Effector memory CD4-positive, alpha-beta T cell (primary cell): ENCODE measurements around the gene FGF9.

Experiments
- DNase-seq, 3 donors: peaks; one replicate each; pipeline ENCODE4 v3.0.0-alpha.2; 2020
- H3K27ac ChIP-seq: 2 replicates; pipeline ENCODE4 v1.7.0; 2013; ENCODE audit warnings: mild to moderate bottlenecking, low read length, moderate library complexity; ENCODE audit not compliant: insufficient read depth, poor library complexity, severe bottlenecking
- H3K27me3 ChIP-seq: replicated peaks from 2 replicates; pipeline ENCODE4 v1.7.0; 2013; ENCODE audit warnings: mild to moderate bottlenecking, low read length; ENCODE audit not compliant: insufficient read depth, control insufficient read depth, poor library complexity, severe bottlenecking
- H3K36me3 ChIP-seq: 2 replicates; pipeline ENCODE4 v1.7.0; 2013; ENCODE audit warnings: mild to moderate bottlenecking, low read length, moderate library complexity; ENCODE audit not compliant: control insufficient read depth, insufficient read depth
- H3K4me1 ChIP-seq: 2 replicates; pipeline ENCODE4 v1.7.0; 2013; ENCODE audit warnings: low read length, mild to moderate bottlenecking; ENCODE audit not compliant: control insufficient read depth, insufficient read depth, poor library complexity, severe bottlenecking
- H3K4me3 ChIP-seq: 2 replicates; pipeline ENCODE4 v1.7.0; 2013; ENCODE audit warnings: low read length, low read depth, mild to moderate bottlenecking; ENCODE audit not compliant: insufficient read depth, poor library complexity, severe bottlenecking
- H3K9me3 ChIP-seq: 2 replicates; pipeline ENCODE4 v1.7.0; 2013; ENCODE audit warnings: mild to moderate bottlenecking, low read length, moderate library complexity; ENCODE audit not compliant: control insufficient read depth

FGF9 gene

DNA sequence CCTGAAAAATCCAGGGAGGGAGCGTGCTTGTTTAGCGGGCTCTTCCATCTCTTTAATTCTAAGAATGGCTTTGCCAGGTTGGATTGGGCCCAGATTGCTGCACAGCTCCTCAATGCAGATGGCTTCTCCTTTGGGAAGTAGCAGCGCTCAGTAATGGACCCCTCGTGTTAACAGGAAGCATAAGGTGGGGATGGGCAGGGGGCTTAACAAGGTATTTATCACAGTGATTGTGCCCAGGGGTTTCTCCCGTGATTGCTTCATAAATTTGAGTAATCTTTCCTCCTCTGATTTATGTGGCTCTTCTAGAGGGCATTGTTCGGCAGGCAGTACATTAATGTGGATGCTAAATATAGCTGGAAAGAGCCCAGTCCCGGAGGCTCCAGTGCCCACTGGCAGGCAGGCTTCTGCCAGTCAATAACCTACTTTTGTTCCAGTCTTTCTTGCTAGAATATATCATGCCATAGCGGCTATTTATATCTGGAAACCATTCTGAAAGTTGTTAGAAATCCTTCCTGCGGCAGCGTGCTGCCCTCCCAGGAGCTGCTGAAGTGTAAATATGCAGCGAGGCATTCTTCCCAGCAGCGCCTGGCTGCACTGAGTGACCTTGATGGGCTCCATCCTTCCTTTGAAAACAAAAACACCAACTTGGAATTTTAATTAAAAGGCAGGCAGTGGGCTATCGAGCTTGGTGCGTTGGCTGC lies 65.0 kb downstream of the FGF9 start:
- Histone ChIP-seq H3K27me3 (peaks cover 3% of the 10 kb centered on the region), H3K9me3 (no peaks in the 10 kb centered on the region), H3K27ac (no peak overlapping the region), H3K4me1 (no peaks in the 10 kb centered on the region), H3K4me3 (no peak overlapping the region), H3K36me3 (no peaks in the 10 kb centered on the region)
- DNase-seq, result no peak

DNA sequence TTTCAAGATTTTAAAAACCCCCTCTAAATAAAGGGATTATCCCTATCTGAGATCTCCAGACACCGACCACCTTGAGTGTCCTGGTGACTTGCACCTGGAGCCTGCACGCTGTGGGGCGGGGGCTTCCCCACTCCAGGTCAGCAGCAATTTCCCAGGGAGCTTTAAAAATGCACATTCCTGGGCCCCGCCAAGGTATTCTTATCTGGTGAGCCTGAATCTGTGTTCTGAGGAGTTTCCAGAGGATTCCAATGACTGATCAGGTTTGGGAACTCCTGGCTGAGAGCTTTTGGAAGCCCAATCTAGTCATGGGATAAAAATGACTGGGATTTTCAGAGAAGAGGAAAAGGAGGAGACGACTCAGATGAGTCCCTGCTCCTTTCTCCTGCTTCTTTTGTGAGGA lies 66.1 kb downstream of the FGF9 start:
- DNase-seq, result no peak
- Histone ChIP-seq H3K9me3 (no peaks in the 10 kb centered on the region), H3K36me3 (no peaks in the 10 kb centered on the region), H3K27me3 (peaks cover 3% of the 10 kb centered on the region), H3K27ac (no peak overlapping the region), H3K4me1 (no peaks in the 10 kb centered on the region), H3K4me3 (no peak overlapping the region)

DNA sequence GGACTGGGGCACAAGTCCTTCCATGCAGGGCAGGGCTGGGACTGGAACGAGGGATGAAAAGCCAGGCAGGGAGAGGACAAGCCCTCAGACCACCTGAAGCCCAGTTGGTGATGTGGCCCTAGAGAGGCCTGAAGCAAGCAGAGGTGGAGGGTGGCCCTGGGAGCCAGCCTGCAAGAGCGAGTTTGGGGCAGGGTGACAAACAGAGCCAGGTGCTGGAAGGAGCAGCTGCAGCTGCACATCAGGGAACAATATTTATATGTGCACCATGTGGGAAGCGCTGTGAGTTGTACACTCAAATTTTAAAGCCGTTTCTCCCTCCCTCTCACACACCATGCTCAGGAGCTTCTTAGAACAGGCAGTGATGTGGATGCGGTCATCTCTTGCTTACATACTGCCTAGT lies 67.8 kb downstream of the FGF9 start:
- H3K4me3 ChIP-seq, result no peak overlapping the region
- peaks cover 3% of the 10 kb centered on the region for H3K27me3 ChIP-seq
- no peaks in the 10 kb centered on the region for H3K9me3 ChIP-seq
- no peaks in the 10 kb centered on the region for H3K36me3 ChIP-seq
- H3K27ac ChIP-seq, result no peak overlapping the region
- no peak for DNase-seq
- H3K4me1 ChIP-seq, result no peaks in the 10 kb centered on the region

DNA sequence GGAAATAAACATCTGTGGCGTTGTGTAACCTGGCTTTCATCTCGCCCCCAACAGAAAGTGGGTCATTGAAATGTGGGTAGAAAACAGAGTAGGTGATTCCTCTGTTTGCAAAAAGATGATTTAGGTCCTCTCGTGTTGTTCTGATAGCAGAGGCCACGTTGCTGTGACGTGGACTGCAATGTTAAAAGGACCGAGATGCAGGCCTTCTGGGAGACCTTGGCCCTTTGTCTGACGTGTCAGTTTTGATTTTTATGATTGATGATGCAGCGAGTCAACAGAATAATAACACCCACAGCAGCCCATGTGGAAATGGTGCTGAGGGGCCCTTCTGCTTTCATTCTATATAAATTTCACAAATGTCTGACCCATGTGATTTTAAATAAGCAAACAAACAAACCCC lies 68.9 kb downstream of the FGF9 start:
- Histone ChIP-seq H3K27ac (no peak overlapping the region), H3K36me3 (no peaks in the 10 kb centered on the region), H3K9me3 (no peaks in the 10 kb centered on the region), H3K4me1 (no peaks in the 10 kb centered on the region), H3K27me3 (no peaks in the 10 kb centered on the region), H3K4me3 (no peak overlapping the region)
- no peak for DNase-seq

DNA sequence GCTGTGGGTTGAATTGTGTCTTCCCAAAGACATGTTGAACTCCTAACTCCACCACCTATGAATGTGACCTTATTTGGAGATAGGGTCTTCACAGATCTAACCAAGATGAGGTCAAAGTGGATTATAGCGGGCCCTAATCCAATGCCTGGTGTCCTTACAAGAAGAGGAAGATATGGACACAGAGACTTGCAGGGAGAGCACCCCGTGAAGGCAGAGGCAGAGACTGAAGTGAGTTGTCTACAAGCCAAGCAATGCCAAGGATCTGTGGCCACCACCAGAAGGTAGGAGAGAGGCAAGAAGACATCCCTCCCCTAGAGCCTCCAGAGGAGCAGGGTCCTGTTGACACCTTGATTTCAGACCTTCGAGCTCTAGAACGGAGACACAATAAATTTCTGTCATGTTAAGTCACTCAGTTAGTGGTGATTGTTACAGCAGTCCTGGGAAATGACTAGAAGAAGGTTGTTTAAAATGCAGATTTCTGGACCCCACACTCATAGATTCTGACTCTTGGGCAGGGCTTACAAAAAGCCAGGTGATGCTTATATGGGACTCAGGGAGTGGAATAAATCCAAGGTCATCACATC lies 70.6 kb downstream of the FGF9 start:
- no peaks in the 10 kb centered on the region for H3K36me3 ChIP-seq
- H3K4me1 ChIP-seq, result no peaks in the 10 kb centered on the region
- no peak overlapping the region for H3K27ac ChIP-seq
- no peak for DNase-seq
- no peaks in the 10 kb centered on the region for H3K9me3 ChIP-seq
- H3K27me3 ChIP-seq, result no peaks in the 10 kb centered on the region
- no peak overlapping the region for H3K4me3 ChIP-seq

DNA sequence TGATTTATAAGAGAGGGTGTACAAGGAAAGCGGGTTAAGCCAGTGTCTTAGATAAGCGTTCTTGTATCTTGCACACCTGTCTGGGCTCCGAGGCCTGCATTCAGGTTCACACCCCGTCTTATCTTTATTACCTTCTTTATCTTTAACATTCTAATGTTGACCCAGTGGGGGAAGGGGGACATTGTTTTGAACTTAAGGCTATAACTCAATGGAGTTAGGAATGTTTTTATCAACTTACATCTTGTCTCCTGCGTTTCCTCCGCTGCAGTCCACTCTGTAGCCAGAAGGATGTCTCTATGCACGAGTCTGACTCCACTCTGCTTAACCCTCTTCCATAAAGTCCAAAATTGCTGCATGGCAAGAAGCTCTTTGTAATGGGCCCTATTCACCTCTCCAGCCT lies 71.2 kb downstream of the FGF9 start:
- Histone ChIP-seq H3K27me3 (no peaks in the 10 kb centered on the region), H3K4me1 (no peaks in the 10 kb centered on the region), H3K27ac (no peak overlapping the region), H3K36me3 (no peaks in the 10 kb centered on the region), H3K4me3 (no peak overlapping the region), H3K9me3 (no peaks in the 10 kb centered on the region)
- DNase-seq, result no peak

DNA sequence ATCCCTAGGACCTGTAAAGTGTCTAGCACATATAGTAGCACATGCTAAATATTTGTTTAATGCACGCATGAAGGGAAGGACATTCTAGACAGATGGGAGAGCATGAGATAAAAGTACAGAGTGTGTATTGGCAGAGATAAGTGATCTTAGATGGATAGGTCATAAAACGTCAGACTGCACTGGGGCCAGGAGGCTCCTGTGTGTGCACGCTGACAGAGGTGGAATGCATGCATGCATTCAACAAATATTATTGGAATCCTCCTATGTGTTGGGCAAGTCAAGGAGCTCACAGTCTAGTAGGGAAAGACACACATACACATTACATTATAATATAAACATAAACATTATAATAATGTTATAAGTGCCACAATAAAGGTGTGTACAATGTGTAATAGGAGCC lies 73.3 kb downstream of the FGF9 start:
- DNase-seq, result no peak
- H3K4me1 ChIP-seq, result no peaks in the 10 kb centered on the region
- no peak overlapping the region for H3K4me3 ChIP-seq
- H3K36me3 ChIP-seq, result no peaks in the 10 kb centered on the region
- H3K9me3 ChIP-seq, result no peaks in the 10 kb centered on the region
- no peak overlapping the region for H3K27ac ChIP-seq
- H3K27me3 ChIP-seq, result no peaks in the 10 kb centered on the region

DNA sequence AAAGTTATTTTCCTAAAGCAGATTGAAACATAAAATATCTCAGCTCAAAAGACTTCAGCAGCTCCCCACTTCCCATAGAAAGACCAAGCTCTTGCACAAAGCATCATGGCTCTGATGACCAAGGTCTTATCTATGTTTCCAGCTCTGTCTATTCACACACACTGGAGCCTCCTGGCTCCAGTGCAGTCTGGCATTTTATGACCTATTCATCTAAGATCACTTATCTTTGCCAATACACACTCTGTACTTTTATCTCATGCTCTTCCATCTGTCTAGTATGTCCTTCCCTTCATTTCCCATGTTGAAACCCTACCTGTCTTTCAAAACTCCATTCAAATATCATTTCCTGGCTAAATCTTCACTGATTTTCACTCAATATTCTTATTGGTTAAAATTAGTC lies 74.4 kb downstream of the FGF9 start:
- Histone ChIP-seq H3K27ac (no peak overlapping the region), H3K27me3 (no peaks in the 10 kb centered on the region), H3K4me3 (no peak overlapping the region), H3K9me3 (no peaks in the 10 kb centered on the region), H3K36me3 (no peaks in the 10 kb centered on the region), H3K4me1 (no peaks in the 10 kb centered on the region)
- DNase-seq, result no peak

DNA sequence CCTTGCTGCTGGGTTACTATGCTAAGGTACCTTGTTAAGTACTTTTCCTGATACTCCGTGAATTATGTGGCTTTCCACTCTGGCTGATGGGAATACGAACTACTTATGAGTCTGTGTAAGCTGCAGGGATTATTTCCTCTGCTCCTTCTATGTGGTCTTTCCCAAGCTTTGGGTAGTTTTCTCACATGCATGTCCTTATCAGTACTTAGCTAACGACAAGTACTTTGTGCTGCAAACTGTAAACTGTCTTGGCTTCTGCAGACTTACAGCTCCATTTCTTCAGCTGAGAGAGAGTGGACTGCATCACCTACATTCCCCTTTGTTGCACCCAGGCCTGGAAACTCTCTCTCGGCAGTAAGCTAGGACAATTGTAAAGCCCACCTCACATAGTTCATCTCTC lies 76.6 kb downstream of the FGF9 start:
- no peaks in the 10 kb centered on the region for H3K36me3 ChIP-seq
- DNase-seq, result no peak
- no peaks in the 10 kb centered on the region for H3K9me3 ChIP-seq
- H3K27me3 ChIP-seq, result no peaks in the 10 kb centered on the region
- no peak overlapping the region for H3K4me3 ChIP-seq
- no peaks in the 10 kb centered on the region for H3K4me1 ChIP-seq
- no peak overlapping the region for H3K27ac ChIP-seq

DNA sequence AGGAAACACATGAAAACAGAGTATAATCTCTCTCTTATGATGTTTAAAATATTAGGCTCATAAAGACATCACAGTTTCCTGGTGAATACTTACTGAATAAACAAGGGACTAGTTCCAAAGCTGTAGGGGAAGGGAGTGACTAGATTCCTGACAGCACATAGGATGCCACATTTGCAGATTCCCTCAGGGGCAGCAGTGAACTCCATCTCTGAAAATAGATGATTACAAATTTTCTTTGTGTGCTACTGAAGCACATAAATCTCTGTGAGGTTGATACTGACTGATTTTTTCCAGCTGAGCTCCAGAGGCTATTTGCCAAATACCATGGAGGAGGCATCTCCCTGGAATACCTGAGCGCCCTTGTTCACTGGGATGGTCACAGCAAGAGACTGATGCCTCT lies 77.3 kb downstream of the FGF9 start:
- no peak overlapping the region for H3K27ac ChIP-seq

More for the DNA sequence above, 77.3 kb downstream of the FGF9 start:
- DNase-seq, result no peak
- H3K36me3 ChIP-seq, result no peaks in the 10 kb centered on the region
- no peak overlapping the region for H3K4me3 ChIP-seq
- no peaks in the 10 kb centered on the region for H3K4me1 ChIP-seq
- no peaks in the 10 kb centered on the region for H3K9me3 ChIP-seq
- no peaks in the 10 kb centered on the region for H3K27me3 ChIP-seq
